ENCODE data around the gene CYSTM1.

The CYSTM1 gene

GRCh38 chr5:140216478-140217074 is 41.6 kb downstream of the CYSTM1 start:
- H3K9me3 ChIP-seq (ENCODE audit: insufficient read depth, low read depth, low read length): no peaks in the 10 kb centered on the region
- no peak overlapping the region for H3K4me3 ChIP-seq (ENCODE audit: low read length)
- H3K4me1 ChIP-seq (ENCODE audit: insufficient read depth, low read length): peaks cover 9% of the 10 kb centered on the region; the same call in 1 of the 2 replicates
- no peaks in the 10 kb centered on the region for H3K27me3 ChIP-seq (ENCODE audit: insufficient read depth, low read length)
- no peak overlapping the region for H3K27ac ChIP-seq (ENCODE audit: low read length)
- H3K9ac ChIP-seq (ENCODE audit: low read depth, low read length): no peak overlapping the region
- H3K36me3 ChIP-seq (ENCODE audit: insufficient read depth, low read depth, low read length): no peaks in the 10 kb centered on the region

GRCh38 chr5:140217299-140218026 is 42.5 kb downstream of the CYSTM1 start:
- peaks cover 9% of the 10 kb centered on the region; the same call in 1 of the 2 replicates for H3K4me1 ChIP-seq (ENCODE audit: insufficient read depth, low read length)
- H3K36me3 ChIP-seq (ENCODE audit: insufficient read depth, low read depth, low read length): no peaks in the 10 kb centered on the region
- no peak overlapping the region for H3K27ac ChIP-seq (ENCODE audit: low read length)
- no peaks in the 10 kb centered on the region for H3K27me3 ChIP-seq (ENCODE audit: insufficient read depth, low read length)
- no peaks in the 10 kb centered on the region for H3K9me3 ChIP-seq (ENCODE audit: insufficient read depth, low read depth, low read length)
- no peak overlapping the region for H3K9ac ChIP-seq (ENCODE audit: low read depth, low read length)
- no peak overlapping the region for H3K4me3 ChIP-seq (ENCODE audit: low read length)

- Histone ChIP-seq H3K9ac (ENCODE audit: low read depth, low read length) (0 out of 2 replicates have a peak overlapping the region, but pooled peaks have one; percentile 4), H3K4me1 (ENCODE audit: insufficient read depth, low read length) (peaks cover 9% of the 10 kb centered on the region; the same call in 1 of the 2 replicates), H3K27me3 (ENCODE audit: insufficient read depth, low read length) (no peaks in the 10 kb centered on the region), H3K27ac (ENCODE audit: low read length) (no peak overlapping the region), H3K9me3 (ENCODE audit: insufficient read depth, low read depth, low read length) (no peaks in the 10 kb centered on the region), H3K36me3 (ENCODE audit: insufficient read depth, low read depth, low read length) (no peaks in the 10 kb centered on the region), H3K4me3 (ENCODE audit: low read length) (no peak overlapping the region)
Measured at GRCh38 chr5:140219068-140219991, 44.3 kb downstream of the CYSTM1 start.

GRCh38 chr5:140220032-140220697 is 45.2 kb downstream of the CYSTM1 start:
- Histone ChIP-seq H3K36me3 (ENCODE audit: insufficient read depth, low read depth, low read length) (no peaks in the 10 kb centered on the region), H3K27ac (ENCODE audit: low read length) (no peak overlapping the region), H3K27me3 (ENCODE audit: insufficient read depth, low read length) (no peaks in the 10 kb centered on the region), H3K9me3 (ENCODE audit: insufficient read depth, low read depth, low read length) (no peaks in the 10 kb centered on the region), H3K4me3 (ENCODE audit: low read length) (no peak overlapping the region), H3K9ac (ENCODE audit: low read depth, low read length) (no peak overlapping the region), H3K4me1 (ENCODE audit: insufficient read depth, low read length) (peaks cover 9% of the 10 kb centered on the region; the same call in 1 of the 2 replicates)

- H3K9ac ChIP-seq (ENCODE audit: low read depth, low read length): no peak overlapping the region
- H3K4me1 ChIP-seq (ENCODE audit: insufficient read depth, low read length): 0 out of 2 replicates have a peak, but pooled peaks cover 9% of the 10 kb centered on the region
- no peak overlapping the region for H3K4me3 ChIP-seq (ENCODE audit: low read length)
- no peaks in the 10 kb centered on the region for H3K9me3 ChIP-seq (ENCODE audit: insufficient read depth, low read depth, low read length)
- no peaks in the 10 kb centered on the region for H3K36me3 ChIP-seq (ENCODE audit: insufficient read depth, low read depth, low read length)
- no peak overlapping the region for H3K27ac ChIP-seq (ENCODE audit: low read length)
- no peaks in the 10 kb centered on the region for H3K27me3 ChIP-seq (ENCODE audit: insufficient read depth, low read length)
Measured at GRCh38 chr5:140220698-140221064, 45.7 kb downstream of the CYSTM1 start.

- no peak overlapping the region for H3K9ac ChIP-seq (ENCODE audit: low read depth, low read length)
- no peak overlapping the region for H3K4me3 ChIP-seq (ENCODE audit: low read length)
Measured at GRCh38 chr5:140221697-140222223, 46.8 kb downstream of the CYSTM1 start.

GRCh38 chr5:140222416-140222815 is 47.4 kb downstream of the CYSTM1 start:
- Histone ChIP-seq H3K4me3 (ENCODE audit: low read length) (no peak overlapping the region), H3K4me1 (ENCODE audit: insufficient read depth, low read length) (0 out of 2 replicates have a peak, but pooled peaks cover 3% of the 10 kb centered on the region), H3K27ac (ENCODE audit: low read length) (no peak overlapping the region), H3K9me3 (ENCODE audit: insufficient read depth, low read depth, low read length) (no peaks in the 10 kb centered on the region), H3K36me3 (ENCODE audit: insufficient read depth, low read depth, low read length) (no peaks in the 10 kb centered on the region), H3K27me3 (ENCODE audit: insufficient read depth, low read length) (no peaks in the 10 kb centered on the region), H3K9ac (ENCODE audit: low read depth, low read length) (no peak overlapping the region)

More at GRCh38 chr5:140221697-140222223, 46.8 kb downstream of the CYSTM1 start:
- no peaks in the 10 kb centered on the region for H3K27me3 ChIP-seq (ENCODE audit: insufficient read depth, low read length)
- no peaks in the 10 kb centered on the region for H3K9me3 ChIP-seq (ENCODE audit: insufficient read depth, low read depth, low read length)
- H3K4me1 ChIP-seq (ENCODE audit: insufficient read depth, low read length): 0 out of 2 replicates have a peak, but pooled peaks cover 3% of the 10 kb centered on the region
- no peaks in the 10 kb centered on the region for H3K36me3 ChIP-seq (ENCODE audit: insufficient read depth, low read depth, low read length)
- H3K27ac ChIP-seq (ENCODE audit: low read length): no peak overlapping the region

- Histone ChIP-seq H3K4me3 (ENCODE audit: low read length) (no peak overlapping the region), H3K36me3 (ENCODE audit: insufficient read depth, low read depth, low read length) (no peaks in the 10 kb centered on the region), H3K27ac (ENCODE audit: low read length) (no peak overlapping the region), H3K9me3 (ENCODE audit: insufficient read depth, low read depth, low read length) (no peaks in the 10 kb centered on the region), H3K27me3 (ENCODE audit: insufficient read depth, low read length) (no peaks in the 10 kb centered on the region), H3K9ac (ENCODE audit: low read depth, low read length) (no peak overlapping the region), H3K4me1 (ENCODE audit: insufficient read depth, low read length) (0 out of 2 replicates have a peak, but pooled peaks cover 3% of the 10 kb centered on the region)
Measured at GRCh38 chr5:140223567-140223966, 48.6 kb downstream of the CYSTM1 start.

GRCh38 chr5:140224658-140225057 is 49.7 kb downstream of the CYSTM1 start:
- Histone ChIP-seq H3K9ac (ENCODE audit: low read depth, low read length) (no peak overlapping the region), H3K27me3 (ENCODE audit: insufficient read depth, low read length) (no peaks in the 10 kb centered on the region), H3K27ac (ENCODE audit: low read length) (no peak overlapping the region), H3K36me3 (ENCODE audit: insufficient read depth, low read depth, low read length) (no peaks in the 10 kb centered on the region), H3K4me1 (ENCODE audit: insufficient read depth, low read length) (no peaks in the 10 kb centered on the region), H3K4me3 (ENCODE audit: low read length) (no peak overlapping the region), H3K9me3 (ENCODE audit: insufficient read depth, low read depth, low read length) (no peaks in the 10 kb centered on the region)

GRCh38 chr5:140225396-140225795 is 50.4 kb downstream of the CYSTM1 start:
- H3K27ac ChIP-seq (ENCODE audit: low read length): no peak overlapping the region
- no peaks in the 10 kb centered on the region for H3K36me3 ChIP-seq (ENCODE audit: insufficient read depth, low read depth, low read length)
- H3K4me3 ChIP-seq (ENCODE audit: low read length): no peak overlapping the region
- no peak overlapping the region for H3K9ac ChIP-seq (ENCODE audit: low read depth, low read length)
- H3K9me3 ChIP-seq (ENCODE audit: insufficient read depth, low read depth, low read length): no peaks in the 10 kb centered on the region
- H3K27me3 ChIP-seq (ENCODE audit: insufficient read depth, low read length): no peaks in the 10 kb centered on the region
- no peaks in the 10 kb centered on the region for H3K4me1 ChIP-seq (ENCODE audit: insufficient read depth, low read length)

- no peaks in the 10 kb centered on the region for H3K27me3 ChIP-seq (ENCODE audit: insufficient read depth, low read length)
- H3K9me3 ChIP-seq (ENCODE audit: insufficient read depth, low read depth, low read length): no peaks in the 10 kb centered on the region
- H3K4me1 ChIP-seq (ENCODE audit: insufficient read depth, low read length): no peaks in the 10 kb centered on the region
- H3K9ac ChIP-seq (ENCODE audit: low read depth, low read length): no peak overlapping the region
- no peak overlapping the region for H3K27ac ChIP-seq (ENCODE audit: low read length)
- no peak overlapping the region for H3K4me3 ChIP-seq (ENCODE audit: low read length)
- no peaks in the 10 kb centered on the region for H3K36me3 ChIP-seq (ENCODE audit: insufficient read depth, low read depth, low read length)
Measured at GRCh38 chr5:140227046-140227445, 52.1 kb downstream of the CYSTM1 start.

Measured in iPS-20b (cell line).